Purkinje cell (primary cell): ENCODE measurements around the gene RMRP. TPM values are rescaled to one million over a fixed set of nuclear protein-coding genes. Genes with fewer than 3 reads are reported as not detected.

Experiments
- polyA plus RNA-seq: library from polyadenylated mRNA; unstranded; fragments of >200 nt; fragmentation: Nextera tagmentation; gene quantifications from 2 replicates; pipeline ENCODE4 v1.2.1, GENCODE V29; 2014

The RMRP gene
- not detected in 2 replicates for polyA plus RNA-seq

GRCh38 chr9:35657546-35658136 is at the start of gene RMRP:
TSS of gene RMRP (minus strand) at chr9:35658019.

DNA sequence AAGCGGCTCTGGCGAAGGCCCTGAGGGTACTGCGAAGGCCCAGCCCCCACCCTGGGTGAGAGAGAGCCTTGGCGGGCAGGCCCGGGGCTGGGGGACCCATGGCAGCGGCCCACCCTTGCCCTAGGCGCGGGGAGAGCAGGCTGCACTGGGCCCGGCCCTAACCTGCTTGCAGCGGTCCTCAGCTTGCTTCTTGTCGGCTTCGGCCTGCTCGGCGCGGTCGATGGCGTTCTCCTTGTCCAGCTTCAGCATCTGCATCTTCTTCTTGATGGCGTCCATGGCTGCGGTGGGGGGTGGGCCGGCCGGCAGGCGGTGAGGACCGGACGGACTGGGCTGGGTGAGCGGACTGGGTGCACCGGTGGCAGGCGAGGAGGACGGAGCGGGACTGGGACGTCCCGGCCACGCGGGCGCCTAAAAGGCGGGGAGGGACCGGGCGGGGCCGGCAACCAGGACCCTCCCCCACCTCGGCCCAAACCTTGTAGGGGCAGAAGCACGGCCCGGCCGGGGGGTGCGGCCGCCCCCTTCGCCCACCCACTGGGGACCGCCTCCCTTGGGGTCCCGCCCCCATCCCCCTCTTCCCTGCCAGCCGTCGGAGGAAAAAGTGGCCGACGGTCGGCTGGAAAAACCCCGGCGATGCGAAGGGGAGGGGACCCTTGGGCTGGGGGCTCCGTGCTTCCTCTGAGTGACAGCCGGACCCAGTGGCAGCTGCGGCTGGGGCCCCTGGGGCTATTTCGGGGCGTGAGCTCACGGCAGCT is 31.9 kb upstream of the RMRP start, which contains the start of gene TPM2:
Gene TPM2 (minus strand): TSS at position 384 of the 752 bp plus-strand sequence. CDS start 108 bp downstream, at position 276.

DNA sequence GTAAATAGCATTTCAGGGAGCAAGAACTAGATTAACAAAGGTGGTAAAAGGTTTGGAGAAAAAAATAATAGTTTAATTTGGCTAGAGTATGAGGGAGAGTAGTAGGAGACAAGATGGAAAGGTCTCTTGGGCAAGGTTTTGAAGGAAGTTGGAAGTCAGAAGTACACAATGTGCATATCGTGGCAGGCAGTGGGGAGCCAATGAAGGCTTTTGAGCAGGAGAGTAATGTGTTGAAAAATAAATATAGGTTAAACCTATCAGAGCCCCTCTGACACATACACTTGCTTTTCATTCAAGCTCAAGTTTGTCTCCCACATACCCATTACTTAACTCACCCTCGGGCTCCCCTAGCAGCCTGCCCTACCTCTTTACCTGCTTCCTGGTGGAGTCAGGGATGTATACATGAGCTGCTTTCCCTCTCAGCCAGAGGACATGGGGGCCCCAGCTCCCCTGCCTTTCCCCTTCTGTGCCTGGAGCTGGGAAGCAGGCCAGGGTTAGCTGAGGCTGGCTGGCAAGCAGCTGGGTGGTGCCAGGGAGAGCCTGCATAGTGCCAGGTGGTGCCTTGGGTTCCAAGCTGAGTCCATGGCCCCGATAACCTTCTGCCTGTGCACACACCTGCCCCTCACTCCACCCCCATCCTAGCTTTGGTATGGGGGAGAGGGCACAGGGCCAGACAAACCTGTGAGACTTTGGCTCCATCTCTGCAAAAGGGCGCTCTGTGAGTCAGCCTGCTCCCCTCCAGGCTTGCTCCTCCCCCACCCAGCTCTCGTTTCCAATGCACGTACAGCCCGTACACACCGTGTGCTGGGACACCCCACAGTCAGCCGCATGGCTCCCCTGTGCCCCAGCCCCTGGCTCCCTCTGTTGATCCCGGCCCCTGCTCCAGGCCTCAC is 15.6 kb upstream of the RMRP start, which contains the start of gene CA9:
Gene CA9 (plus strand): TSS at position 797 of the 893 bp plus-strand sequence. CDS start 32 bp downstream, at position 829.

DNA sequence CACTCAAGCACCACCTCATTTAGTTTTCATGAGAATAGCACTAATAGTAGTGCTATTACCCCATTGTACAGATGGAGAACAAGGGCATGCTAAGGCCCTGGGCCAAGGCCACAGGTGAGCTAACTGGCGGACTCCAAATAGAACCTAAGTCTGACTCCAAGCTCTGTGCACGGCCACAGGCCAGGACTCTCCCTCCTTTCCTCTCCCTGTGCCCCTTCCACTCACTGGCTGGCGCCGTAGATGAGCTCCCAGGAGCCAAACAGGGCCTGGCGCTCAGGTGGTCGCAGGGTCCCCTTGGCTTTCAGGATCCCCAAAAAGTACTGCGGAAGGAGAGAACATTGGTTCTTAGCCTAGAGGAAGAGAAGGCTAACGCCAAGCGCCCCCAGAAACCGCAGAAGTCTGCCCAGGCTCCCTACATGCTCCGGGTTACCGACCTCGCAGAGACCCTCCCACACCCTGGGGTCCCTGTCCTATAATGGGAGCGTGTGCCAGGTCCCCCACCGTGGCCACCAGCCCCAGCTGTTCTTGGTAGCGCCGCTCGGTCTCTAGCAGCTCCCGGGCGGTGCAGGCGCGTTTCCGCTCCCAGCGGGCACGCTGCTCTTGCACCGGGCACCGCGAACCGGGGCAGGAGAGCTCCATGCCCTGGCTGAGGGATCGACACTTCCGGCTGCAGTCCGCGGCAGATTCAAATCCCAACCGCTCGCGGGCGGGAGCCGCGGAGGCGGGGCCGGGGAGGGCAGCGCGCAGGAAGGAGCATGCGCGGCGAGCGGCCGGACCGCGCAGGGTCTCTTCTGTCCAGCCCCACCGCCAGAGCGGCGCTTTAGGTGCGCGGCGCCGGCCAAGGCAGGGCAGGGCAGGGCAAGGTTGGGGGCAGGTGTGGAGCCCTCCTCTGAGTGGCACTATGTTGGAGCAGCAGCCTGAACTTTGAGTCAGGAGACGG is 7.0 kb upstream of the RMRP start, which contains the start of gene ARHGEF39:
Gene ARHGEF39 (minus strand): TSS at position 665 of the 940 bp plus-strand sequence. CDS start 26 bp downstream, at position 639.

DNA sequence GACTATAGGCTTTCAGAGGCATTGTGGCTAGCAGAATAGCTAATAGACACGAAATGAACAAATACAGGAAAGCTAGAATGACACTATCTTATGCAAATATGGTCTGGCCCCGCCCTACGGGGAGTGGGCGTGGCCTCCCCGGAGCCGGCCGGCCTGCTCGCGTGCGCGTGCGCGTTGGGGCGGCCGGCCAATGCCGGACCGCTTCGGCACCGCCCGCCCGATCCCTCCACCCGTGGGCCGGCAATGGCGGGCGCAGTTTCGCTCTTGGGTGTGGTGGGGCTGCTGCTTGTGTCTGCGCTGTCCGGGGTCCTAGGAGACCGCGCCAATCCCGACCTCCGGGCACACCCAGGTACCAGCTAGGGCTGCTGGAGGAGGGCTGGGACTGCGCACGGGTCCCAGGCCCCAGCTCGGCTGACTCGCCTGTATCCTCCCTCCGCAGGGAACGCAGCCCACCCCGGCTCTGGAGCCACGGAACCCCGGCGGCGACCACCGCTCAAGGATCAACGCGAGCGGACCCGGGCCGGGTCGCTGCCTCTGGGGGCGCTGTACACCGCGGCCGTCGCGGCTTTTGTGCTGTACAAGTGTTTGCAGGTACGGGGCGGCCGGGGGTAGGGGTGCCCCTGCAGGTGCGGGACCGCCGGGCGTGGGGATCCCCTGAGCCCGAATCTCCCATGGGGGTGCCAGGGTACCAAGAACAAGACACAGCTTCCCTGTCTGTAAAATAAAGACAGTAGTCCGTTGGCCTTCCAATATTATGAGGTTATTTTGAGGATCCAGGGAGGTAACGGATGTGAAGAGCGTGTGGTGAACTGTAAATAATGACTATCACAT is 533 bp upstream of the RMRP start, which contains the start of gene CCDC107:
Gene CCDC107 (plus strand): TSS at position 156 of the 831 bp plus-strand sequence. CDS start 88 bp downstream, at position 244.

GRCh38 chr9:35650341-35651158 is 7.3 kb downstream of the RMRP start, which contains the start of gene SIT1:
TSS of gene SIT1 (minus strand) at chr9:35650931. CDS start at chr9:35650853, 78 bp downstream.

DNA sequence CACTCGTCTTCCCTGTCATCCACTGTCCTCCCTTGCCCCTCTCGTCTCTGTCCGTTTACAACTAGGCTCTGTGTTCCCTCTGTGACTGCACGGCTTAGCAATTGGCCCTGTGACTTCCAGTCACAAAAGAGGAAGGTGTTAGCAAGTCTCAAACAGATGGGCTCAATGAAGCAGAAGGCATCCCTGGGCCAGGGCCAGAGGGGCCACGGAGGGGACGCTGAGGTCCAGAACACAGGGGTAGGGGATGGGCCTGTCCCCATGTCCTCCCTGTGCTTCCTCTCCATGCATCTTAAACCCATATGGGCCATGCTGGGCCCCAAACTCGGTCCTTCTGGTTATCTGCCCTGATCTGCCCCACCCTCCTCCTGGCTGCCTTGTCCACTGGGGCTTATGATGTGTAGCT is 39.5 kb downstream of the RMRP start, which contains the start of gene CD72:
Gene CD72 (minus strand): TSS at position 89 of the 403 bp plus-strand sequence. CDS start 110 bp downstream, outside the sequence.

Other genes starting within 250 kb of the RMRP start
- gene RUSC2, start 167.9 kb downstream of the RMRP start, polyA plus RNA-seq: 2.2 and 3.3 TPM in 2 replicates
- gene TESK1, start 52.8 kb downstream of the RMRP start, polyA plus RNA-seq: 2.9 and 3.3 TPM in 2 replicates
- gene CD72, start 39.6 kb downstream of the RMRP start, polyA plus RNA-seq: not detected in 2 replicates
- not detected in 2 replicates for gene SIT1, start 7.1 kb downstream of the RMRP start, polyA plus RNA-seq
- 6.2 and 18.5 TPM in 2 replicates for gene CCDC107, start 273 bp upstream of the RMRP start, polyA plus RNA-seq
- 0.21 TPM in 1 of 2 replicates, not detected in the other for gene ARHGEF39, start 7.2 kb upstream of the RMRP start, polyA plus RNA-seq
- gene CA9, start 15.9 kb upstream of the RMRP start, polyA plus RNA-seq: not detected in 2 replicates
- 11.3 and 17.9 TPM in 2 replicates for gene TPM2, start 31.9 kb upstream of the RMRP start, polyA plus RNA-seq
- gene TLN1, start 74.2 kb upstream of the RMRP start, polyA plus RNA-seq: 0.22 and 1.1 TPM in 2 replicates
- 14.3 and 17.7 TPM in 2 replicates for gene CREB3, start 74.6 kb upstream of the RMRP start, polyA plus RNA-seq
- 41.6 and 47.0 TPM in 2 replicates for gene GBA2, start 91.2 kb upstream of the RMRP start, polyA plus RNA-seq
- gene RGP1, start 91.3 kb upstream of the RMRP start, polyA plus RNA-seq: 0.98 and 2.6 TPM in 2 replicates
- 5.6 TPM in 1 of 2 replicates, not detected in the other for gene MSMP, start 96.3 kb upstream of the RMRP start, polyA plus RNA-seq
- 13.5 and 29.0 TPM in 2 replicates for gene NPR2, start 133.6 kb upstream of the RMRP start, polyA plus RNA-seq
- gene SPAG8, start 154.2 kb upstream of the RMRP start, polyA plus RNA-seq: 1.3 and 6.8 TPM in 2 replicates
- gene HINT2, start 157.0 kb upstream of the RMRP start, polyA plus RNA-seq: 14.5 and 34.4 TPM in 2 replicates
- gene FAM221B, start 170.7 kb upstream of the RMRP start, polyA plus RNA-seq: not detected in 2 replicates
- gene TMEM8B, start 171.2 kb upstream of the RMRP start, polyA plus RNA-seq: 7.1 and 9.0 TPM in 2 replicates
- not detected in 2 replicates for gene OR13J1, start 212.4 kb upstream of the RMRP start, polyA plus RNA-seq
- not detected in 2 replicates for gene HRCT1, start 248.2 kb upstream of the RMRP start, polyA plus RNA-seq